OCI-LY7 (cell line): Measurements from ENCODE around the gene ACSM5. TPM values are rescaled to one million over a fixed set of nuclear protein-coding genes. Genes with fewer than 3 reads are reported as not detected.
"Not testable (repeated sequence)": the region's sequence is repeated elsewhere in the genome, so short reads cannot be mapped to it uniquely, and the experiment has no call there.

Experiments used
- BruUV-seq: library from RNA; stranded (reverse); fragments of 400-500 nt; replicated peaks from 2 replicates; lab custom pipeline; 2021; lab: Mats Ljungman, UMichigan
- CTCF ChIA-PET: fragments of 300-600 bp; sonication (Branson Sonifier 250); formaldehyde crosslinking; loops from one replicate; lab custom pipeline; 2022; ENCODE audit warnings: antibody characterized with exemption; ENCODE audit not compliant: unreplicated experiment; lab: Charles Lee
- POLR2A ChIA-PET: fragments of 300-600 bp; sonication (Branson Sonifier 250); formaldehyde crosslinking; loops from one replicate; lab custom pipeline; 2022; ENCODE audit warnings: antibody characterized with exemption; lab: Charles Lee
- DNase-seq: peaks from one replicate; pipeline ENCODE4 v3.0.0-alpha.2; 2015; ENCODE audit warnings: low spot score
- H2AFZ ChIP-seq: fragments of 200-600 bp; sonication (generic), shearing (Covaris generic); 2 replicates; pipeline ENCODE4 v1.6.1; 2014; ENCODE audit warnings: mild to moderate bottlenecking, antibody characterized with exemption, low read length, moderate library complexity
- H3K27ac ChIP-seq: fragments of 200-600 bp; sonication (generic); 2 replicates; pipeline ENCODE4 v1.5.1; 2014; ENCODE audit warnings: mixed run types, low read depth, mild to moderate bottlenecking, moderate library complexity, low read length, inconsistent platforms; ENCODE audit not compliant: poor library complexity, severe bottlenecking
- H3K36me3 ChIP-seq: fragments of 200-600 bp; sonication (generic); 2 replicates; pipeline ENCODE4 v1.6.1; 2014; ENCODE audit warnings: mild to moderate bottlenecking, antibody characterized with exemption, low read length, moderate library complexity, mixed read lengths; ENCODE audit not compliant: insufficient read depth
- H3K4me1 ChIP-seq: fragments of 200-600 bp; sonication (generic); 2 replicates; pipeline ENCODE4 v1.5.1; 2014; ENCODE audit warnings: mild to moderate bottlenecking, low read length; ENCODE audit not compliant: insufficient read depth, poor library complexity, severe bottlenecking
- H3K4me2 ChIP-seq: fragments of 200-600 bp; sonication (generic); 2 replicates; pipeline ENCODE4 v1.6.1; 2014; ENCODE audit warnings: mild to moderate bottlenecking, low read length
- H3K4me3 ChIP-seq: fragments of 200-600 bp; sonication (generic); 2 replicates; pipeline ENCODE4 v1.5.1; 2014; ENCODE audit warnings: mild to moderate bottlenecking, low read depth, low read length; ENCODE audit not compliant: poor library complexity, severe bottlenecking
- H3K79me2 ChIP-seq: fragments of 200-600 bp; sonication (generic); 2 replicates; pipeline ENCODE4 v1.6.1; 2016; ENCODE audit warnings: low read depth, mild to moderate bottlenecking, low read length, moderate library complexity, mixed read lengths; ENCODE audit not compliant: insufficient read depth
- H3K9me2 ChIP-seq: fragments of 200-600 bp; sonication (generic); 2 replicates; pipeline ENCODE4 v1.6.1; 2016; ENCODE audit warnings: mild to moderate bottlenecking, low read length, mixed read lengths; ENCODE audit not compliant: insufficient read depth
- H3K9me3 ChIP-seq: fragments of 200-600 bp; sonication (generic); 2 replicates; pipeline ENCODE4 v1.6.1; 2014; ENCODE audit warnings: mild to moderate bottlenecking, mixed run types, low read length, mixed read lengths
- H4K20me1 ChIP-seq: fragments of 200-600 bp; sonication (generic); 2 replicates; pipeline ENCODE4 v1.6.1; 2014; ENCODE audit warnings: mild to moderate bottlenecking, antibody characterized with exemption, low read length, moderate library complexity, mixed read lengths; ENCODE audit not compliant: insufficient read depth
- EZH2phosphoT487 ChIP-seq: fragments of 200-600 bp; sonication (generic); IDR thresholded peaks from 2 replicates; pipeline ENCODE4 v1.6.1; 2018; ENCODE audit warnings: low read depth, borderline replicate concordance, mild to moderate bottlenecking, mixed run types, antibody characterized with exemption, low read length, moderate library complexity, mixed read lengths
- intact Hi-C: fragments of 100-400 bp; cut with micrococcal nuclease; formaldehyde crosslinking; loops from one replicate; pipeline ENCODE4 v1.10.0; 2022; ENCODE audit not compliant: unreplicated experiment
- total RNA-seq, 2 experiments: library from RNA; depleted of rRNA in 1 of 2; stranded (reverse); fragments of >200 nt in 1 of 2; shearing (Covaris generic) in 1 of 2; gene quantifications; 2 replicates each; pipeline ENCODE4 v1.2.3, GENCODE V29; 2014 to 2022
- TF ChIP-seq, protein P1 (sequence below): fragments of 200-600 bp; sonication (generic); conservative IDR thresholded peaks from 2 replicates; pipeline ENCODE4 v1.5.1; 2014; ENCODE audit warnings: mild to moderate bottlenecking, antibody characterized with exemption, low read length, moderate library complexity, mixed read lengths

Gene ACSM5
- total RNA-seq, 2 experiments from 2014 or later: not detected

DNA sequence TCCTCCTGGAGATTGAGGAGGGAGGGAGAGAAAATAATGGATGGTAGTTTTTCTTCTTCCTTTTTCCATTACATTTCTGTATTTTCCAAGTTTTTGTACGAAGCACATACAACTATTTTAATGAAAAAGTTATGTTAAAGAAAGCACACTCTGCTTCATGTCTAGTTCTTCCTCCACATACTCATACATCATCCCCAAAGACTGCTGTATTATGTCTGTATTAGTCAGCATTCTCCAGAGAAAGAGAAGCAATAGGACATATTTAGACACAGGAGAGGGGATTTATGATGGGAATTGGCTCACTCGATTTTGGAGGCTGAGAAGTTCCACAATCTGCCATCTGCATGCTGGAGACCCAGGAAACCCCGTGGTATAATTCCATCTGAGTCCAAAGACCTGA lies 31.9 kb downstream of the ACSM5 start:
- no TSS peak for BruUV-seq
- TF ChIP-seq, protein P1, sequence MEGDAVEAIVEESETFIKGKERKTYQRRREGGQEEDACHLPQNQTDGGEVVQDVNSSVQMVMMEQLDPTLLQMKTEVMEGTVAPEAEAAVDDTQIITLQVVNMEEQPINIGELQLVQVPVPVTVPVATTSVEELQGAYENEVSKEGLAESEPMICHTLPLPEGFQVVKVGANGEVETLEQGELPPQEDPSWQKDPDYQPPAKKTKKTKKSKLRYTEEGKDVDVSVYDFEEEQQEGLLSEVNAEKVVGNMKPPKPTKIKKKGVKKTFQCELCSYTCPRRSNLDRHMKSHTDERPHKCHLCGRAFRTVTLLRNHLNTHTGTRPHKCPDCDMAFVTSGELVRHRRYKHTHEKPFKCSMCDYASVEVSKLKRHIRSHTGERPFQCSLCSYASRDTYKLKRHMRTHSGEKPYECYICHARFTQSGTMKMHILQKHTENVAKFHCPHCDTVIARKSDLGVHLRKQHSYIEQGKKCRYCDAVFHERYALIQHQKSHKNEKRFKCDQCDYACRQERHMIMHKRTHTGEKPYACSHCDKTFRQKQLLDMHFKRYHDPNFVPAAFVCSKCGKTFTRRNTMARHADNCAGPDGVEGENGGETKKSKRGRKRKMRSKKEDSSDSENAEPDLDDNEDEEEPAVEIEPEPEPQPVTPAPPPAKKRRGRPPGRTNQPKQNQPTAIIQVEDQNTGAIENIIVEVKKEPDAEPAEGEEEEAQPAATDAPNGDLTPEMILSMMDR: no peak
- no peak for TF ChIP-seq EZH2phosphoT487
- no peak for DNase-seq
- CTCF ChIA-PET: no interaction called here
- intact Hi-C loops: no loop called here
- H3K9me3 ChIP-seq: no peaks in the 10 kb centered on the region
- H3K4me1 ChIP-seq: no peaks in the 10 kb centered on the region
- no peak overlapping the region for H3K27ac ChIP-seq
- no peaks in the 10 kb centered on the region for H3K79me2 ChIP-seq
- no peak overlapping the region for H3K4me2 ChIP-seq
- H3K36me3 ChIP-seq: no peaks in the 10 kb centered on the region
- no peaks in the 10 kb centered on the region for H3K9me2 ChIP-seq
- no peaks in the 10 kb centered on the region for H4K20me1 ChIP-seq
- H2AFZ ChIP-seq: no peak overlapping the region
- POLR2A ChIA-PET: no interaction called here
- H3K4me3 ChIP-seq: no peak overlapping the region

DNA sequence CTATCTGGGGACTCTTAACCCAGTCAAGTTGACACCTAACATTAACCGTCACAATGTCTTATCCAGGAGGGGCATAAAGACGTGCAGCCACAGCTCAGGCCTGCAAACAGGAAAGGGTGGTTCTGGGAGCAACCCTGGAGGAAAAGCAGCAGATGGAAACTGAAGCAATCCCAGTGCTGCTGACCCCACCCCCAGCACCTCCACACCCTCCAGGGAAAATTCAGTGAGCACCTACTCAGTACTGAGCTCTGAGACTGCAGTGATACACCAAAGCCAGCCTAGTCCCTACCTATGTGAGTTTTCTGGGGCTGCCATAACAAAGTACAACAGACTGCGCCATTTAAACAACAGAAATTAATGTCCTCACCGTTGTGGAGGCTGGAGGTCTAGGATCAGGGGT lies 32.5 kb downstream of the ACSM5 start:
- POLR2A ChIA-PET, H3K4me2 ChIP-seq, intact Hi-C loops, H3K9me3 ChIP-seq, H4K20me1 ChIP-seq, BruUV-seq, H3K9me2 ChIP-seq, H3K4me3 ChIP-seq, H3K36me3 ChIP-seq, H3K27ac ChIP-seq, DNase-seq, H2AFZ ChIP-seq, H3K79me2 ChIP-seq, CTCF ChIA-PET, H3K4me1 ChIP-seq: not testable (repeated sequence)

DNA sequence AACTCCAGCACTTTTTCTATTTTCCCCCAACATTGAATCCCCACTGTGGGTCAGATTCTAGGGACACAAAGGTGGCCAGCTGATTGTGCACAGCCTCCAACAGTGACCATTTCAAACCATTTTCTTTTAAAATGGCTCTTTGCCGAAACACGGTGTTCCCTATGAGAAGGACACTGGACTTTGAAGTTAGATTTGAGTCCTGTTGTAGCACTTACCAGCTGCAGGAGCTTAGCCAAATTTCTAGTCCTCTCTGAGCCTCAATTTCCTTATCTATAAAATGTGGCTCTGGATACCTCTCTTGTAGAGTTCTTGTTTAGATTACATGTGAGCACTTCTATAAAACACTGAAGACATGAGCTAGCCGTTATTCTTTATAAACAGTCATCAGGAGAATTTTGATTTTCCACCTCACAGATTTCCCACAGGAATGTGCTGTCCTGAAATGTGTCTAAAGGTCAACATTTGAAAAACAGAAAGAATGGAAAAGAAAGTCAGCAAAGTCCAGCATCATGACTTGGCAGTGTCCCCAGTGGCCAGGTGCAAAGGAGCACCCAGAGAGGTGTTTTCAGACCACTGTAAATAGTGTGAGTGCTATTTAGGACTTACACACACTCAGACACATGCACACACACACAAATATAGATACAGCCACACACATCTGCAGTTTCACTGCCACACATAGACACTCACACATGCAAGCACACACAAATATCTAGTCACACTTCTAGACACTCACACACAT lies 37.5 kb downstream of the ACSM5 start:
- BruUV-seq, CTCF ChIA-PET: not testable (repeated sequence)

DNA sequence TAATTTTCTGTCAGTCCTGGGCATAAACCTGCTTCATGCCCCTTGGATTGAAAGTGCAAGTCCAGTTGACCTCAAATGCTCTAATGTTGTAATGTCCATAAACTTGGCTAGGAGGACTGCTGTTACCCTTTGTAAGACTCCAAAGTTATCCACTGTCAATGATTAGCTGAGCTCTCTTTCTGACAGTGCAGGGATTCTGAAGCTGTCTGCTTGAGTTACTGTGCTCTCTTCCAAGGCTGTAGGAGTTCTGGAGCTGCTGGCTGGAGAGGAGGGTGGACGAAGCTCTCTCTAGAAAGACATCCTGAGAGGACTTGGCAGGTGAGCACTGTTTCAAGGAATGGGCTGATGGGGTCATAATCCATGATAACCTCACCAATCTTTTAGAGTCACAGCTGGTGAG lies 42.0 kb downstream of the ACSM5 start, which contains the start of gene ACSM2A:
Gene ACSM2A, plus strand, starts transcription at position 158 of the 400 bp plus-strand sequence. CDS start 8,594 bp downstream, outside the sequence.
- CTCF ChIA-PET, H3K4me1 ChIP-seq, H3K9me3 ChIP-seq, H3K36me3 ChIP-seq, H4K20me1 ChIP-seq, H3K9me2 ChIP-seq, H3K27ac ChIP-seq, intact Hi-C loops, DNase-seq, H2AFZ ChIP-seq, H3K4me2 ChIP-seq, H3K4me3 ChIP-seq, POLR2A ChIA-PET, H3K79me2 ChIP-seq, BruUV-seq: not testable (repeated sequence)

More for the DNA sequence above, 37.5 kb downstream of the ACSM5 start:
- POLR2A ChIA-PET, H3K4me1 ChIP-seq, DNase-seq, intact Hi-C loops, H3K36me3 ChIP-seq, H3K4me3 ChIP-seq, H2AFZ ChIP-seq, H3K4me2 ChIP-seq, H3K79me2 ChIP-seq, H4K20me1 ChIP-seq, H3K9me3 ChIP-seq, H3K27ac ChIP-seq, H3K9me2 ChIP-seq: not testable (repeated sequence)

DNA sequence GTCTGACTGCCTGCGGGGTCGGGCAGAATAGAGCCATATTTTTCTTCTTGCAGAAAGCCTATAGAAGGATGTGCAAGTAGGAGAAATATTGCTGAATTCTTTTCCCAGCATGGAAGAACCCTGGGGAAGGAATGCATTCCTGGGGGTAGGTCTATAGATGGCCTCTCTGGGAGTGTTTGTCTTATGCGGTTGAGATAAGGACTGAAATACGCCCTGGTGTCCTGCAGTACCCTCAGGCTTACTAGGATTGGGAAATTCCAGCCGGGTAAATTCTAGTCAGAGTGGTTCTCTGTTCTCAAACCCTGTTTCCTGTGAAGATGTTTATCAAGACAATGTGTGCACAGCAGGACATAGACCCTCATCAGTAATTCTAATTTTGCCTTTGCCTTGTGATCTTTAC lies 44.3 kb downstream of the ACSM5 start:
- H3K4me2 ChIP-seq, H3K9me2 ChIP-seq, H3K27ac ChIP-seq, CTCF ChIA-PET, H3K79me2 ChIP-seq, intact Hi-C loops, DNase-seq, H4K20me1 ChIP-seq, H2AFZ ChIP-seq, BruUV-seq, H3K9me3 ChIP-seq, H3K4me3 ChIP-seq, H3K4me1 ChIP-seq, POLR2A ChIA-PET, H3K36me3 ChIP-seq: not testable (repeated sequence)
